HepG2 (cell line): ENCODE results near the gene ARRDC3. TPM values are rescaled to one million over a fixed set of nuclear protein-coding genes. Genes with fewer than 3 reads are reported as not detected.
A peak's percentile ranks its signal among the peaks of the same experiment; 100 is the strongest.

Source experiments
- MAFF ChIP-seq: IDR thresholded peaks from 2 replicates; pipeline ENCODE4 v1.6.1; 2011; ENCODE audit warnings: low read depth, low read length, improper control_type of control experiment
- RAD21 ChIP-seq: fragments of 450-650 bp; formaldehyde crosslinking; IDR thresholded peaks from 2 replicates; pipeline ENCODE4 v1.5.0; 2020; ENCODE audit warnings: mild to moderate bottlenecking
- SMARCC2 ChIP-seq: fragments of 450-650 bp; IDR thresholded peaks from 2 replicates; pipeline ENCODE4 v1.6.1; 2017; ENCODE audit warnings: antibody characterized with exemption, mild to moderate bottlenecking
- polyA plus RNA-seq, 8 experiments: library from polyadenylated mRNA; depleted of rRNA in 3 of 8; stranded (reverse) in 7 of 8; unstranded in 1 of 8; fragments of >200 nt; fragmentation: Illumina TruSeq in 4 of 8; extraction: Trizol in 4 of 8; gene quantifications; 2 replicates each; pipeline versions ENCODE4 v1.2.1 to v1.2.3, GENCODE V29; 2011 to 2016; ENCODE audit warnings: low read depth in 4 of 8, missing spikeins in 1 of 8, mixed read lengths in 1 of 8; ENCODE audit not compliant: insufficient read depth in 1 of 8
- total RNA-seq, 5 experiments: library from RNA; depleted of rRNA; stranded (reverse); fragments of >200 nt; fragmentation: Illumina TruSeq; extraction: Trizol; gene quantifications; 2 replicates each; pipeline ENCODE4 v1.2.3, GENCODE V29; 2016; ENCODE audit warnings: low read depth in 1 of 5
- TF ChIP-seq, protein P1 (sequence below): IDR thresholded peaks from 2 replicates; pipeline ENCODE4 v1.6.1; 2016; ENCODE audit warnings: low read depth, missing genetic modification reagents, missing compliant biosample characterization
- TF ChIP-seq, protein P2 (sequence below): sonication (generic); formaldehyde crosslinking; IDR thresholded peaks from 2 replicates; pipeline ENCODE4 v1.8.0; 2022; ENCODE audit warnings: missing genetic modification reagents, mild to moderate bottlenecking, inconsistent platforms, borderline replicate concordance
- TF ChIP-seq, protein P3 (sequence below): sonication (generic); formaldehyde crosslinking; IDR thresholded peaks from 2 replicates; pipeline ENCODE4 v1.4.0; 2020; ENCODE audit warnings: mild to moderate bottlenecking, missing genetic modification reagents, borderline replicate concordance
- TF ChIP-seq, protein P4 (sequence below): sonication (generic); formaldehyde crosslinking; IDR thresholded peaks from one replicate; pipeline ENCODE4 v1.5.1; 2020; ENCODE audit warnings: mild to moderate bottlenecking, missing genetic modification reagents; ENCODE audit errors: not compliant biosample characterization

The ARRDC3 gene
- total and polyA plus RNA-seq, 2 of the 13 experiments (the other 11 are each of a cell fraction or from before 2014, with no cell fraction given) = 3.4 to 24.4 TPM

DNA sequence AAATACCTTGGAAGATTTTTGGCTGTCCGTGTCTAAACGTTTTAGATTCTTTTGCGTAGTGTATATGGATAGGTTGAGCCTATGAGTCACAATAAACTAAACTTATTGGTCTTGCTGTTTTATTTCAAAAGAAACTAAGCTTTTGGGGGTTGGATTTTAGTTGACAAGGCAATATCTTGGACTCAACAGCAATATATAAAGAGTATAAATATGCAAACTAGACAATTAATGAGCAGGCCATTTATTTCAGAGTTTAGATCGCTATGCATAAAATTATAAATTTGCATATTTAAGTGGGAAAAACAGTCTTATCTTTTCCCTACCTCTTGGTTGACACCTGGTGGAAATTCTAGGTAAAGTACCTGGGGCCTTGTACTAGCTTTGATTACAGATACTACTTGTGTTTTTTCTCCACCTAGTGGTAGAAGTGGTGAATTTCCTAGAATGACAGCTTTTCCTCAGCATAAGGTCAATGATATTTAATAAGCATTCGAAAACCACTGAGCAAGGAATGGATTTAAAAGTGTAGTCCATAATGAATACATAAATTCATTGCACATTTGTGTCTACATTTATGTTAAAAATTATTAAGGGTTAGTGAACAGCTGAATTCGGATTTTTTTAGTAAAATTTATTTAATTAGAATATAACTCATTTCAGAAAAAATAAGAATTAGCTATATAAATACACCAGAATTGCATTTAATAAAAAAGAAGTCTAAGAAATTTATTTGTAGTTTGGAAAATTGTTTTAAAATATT, 1.7 kb upstream of the ARRDC3 start (continued):
- TF ChIP-seq, protein P1, sequence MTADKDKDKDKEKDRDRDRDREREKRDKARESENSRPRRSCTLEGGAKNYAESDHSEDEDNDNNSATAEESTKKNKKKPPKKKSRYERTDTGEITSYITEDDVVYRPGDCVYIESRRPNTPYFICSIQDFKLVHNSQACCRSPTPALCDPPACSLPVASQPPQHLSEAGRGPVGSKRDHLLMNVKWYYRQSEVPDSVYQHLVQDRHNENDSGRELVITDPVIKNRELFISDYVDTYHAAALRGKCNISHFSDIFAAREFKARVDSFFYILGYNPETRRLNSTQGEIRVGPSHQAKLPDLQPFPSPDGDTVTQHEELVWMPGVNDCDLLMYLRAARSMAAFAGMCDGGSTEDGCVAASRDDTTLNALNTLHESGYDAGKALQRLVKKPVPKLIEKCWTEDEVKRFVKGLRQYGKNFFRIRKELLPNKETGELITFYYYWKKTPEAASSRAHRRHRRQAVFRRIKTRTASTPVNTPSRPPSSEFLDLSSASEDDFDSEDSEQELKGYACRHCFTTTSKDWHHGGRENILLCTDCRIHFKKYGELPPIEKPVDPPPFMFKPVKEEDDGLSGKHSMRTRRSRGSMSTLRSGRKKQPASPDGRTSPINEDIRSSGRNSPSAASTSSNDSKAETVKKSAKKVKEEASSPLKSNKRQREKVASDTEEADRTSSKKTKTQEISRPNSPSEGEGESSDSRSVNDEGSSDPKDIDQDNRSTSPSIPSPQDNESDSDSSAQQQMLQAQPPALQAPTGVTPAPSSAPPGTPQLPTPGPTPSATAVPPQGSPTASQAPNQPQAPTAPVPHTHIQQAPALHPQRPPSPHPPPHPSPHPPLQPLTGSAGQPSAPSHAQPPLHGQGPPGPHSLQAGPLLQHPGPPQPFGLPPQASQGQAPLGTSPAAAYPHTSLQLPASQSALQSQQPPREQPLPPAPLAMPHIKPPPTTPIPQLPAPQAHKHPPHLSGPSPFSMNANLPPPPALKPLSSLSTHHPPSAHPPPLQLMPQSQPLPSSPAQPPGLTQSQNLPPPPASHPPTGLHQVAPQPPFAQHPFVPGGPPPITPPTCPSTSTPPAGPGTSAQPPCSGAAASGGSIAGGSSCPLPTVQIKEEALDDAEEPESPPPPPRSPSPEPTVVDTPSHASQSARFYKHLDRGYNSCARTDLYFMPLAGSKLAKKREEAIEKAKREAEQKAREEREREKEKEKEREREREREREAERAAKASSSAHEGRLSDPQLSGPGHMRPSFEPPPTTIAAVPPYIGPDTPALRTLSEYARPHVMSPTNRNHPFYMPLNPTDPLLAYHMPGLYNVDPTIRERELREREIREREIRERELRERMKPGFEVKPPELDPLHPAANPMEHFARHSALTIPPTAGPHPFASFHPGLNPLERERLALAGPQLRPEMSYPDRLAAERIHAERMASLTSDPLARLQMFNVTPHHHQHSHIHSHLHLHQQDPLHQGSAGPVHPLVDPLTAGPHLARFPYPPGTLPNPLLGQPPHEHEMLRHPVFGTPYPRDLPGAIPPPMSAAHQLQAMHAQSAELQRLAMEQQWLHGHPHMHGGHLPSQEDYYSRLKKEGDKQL (CRISPR knock-in tag) = no peak
- peak; percentile 89 for TF ChIP-seq MAFF
- TF ChIP-seq RAD21 (CRISPR knock-in tag) = peak; percentile 90
- no peak for TF ChIP-seq SMARCC2
- TF ChIP-seq, protein P2, sequence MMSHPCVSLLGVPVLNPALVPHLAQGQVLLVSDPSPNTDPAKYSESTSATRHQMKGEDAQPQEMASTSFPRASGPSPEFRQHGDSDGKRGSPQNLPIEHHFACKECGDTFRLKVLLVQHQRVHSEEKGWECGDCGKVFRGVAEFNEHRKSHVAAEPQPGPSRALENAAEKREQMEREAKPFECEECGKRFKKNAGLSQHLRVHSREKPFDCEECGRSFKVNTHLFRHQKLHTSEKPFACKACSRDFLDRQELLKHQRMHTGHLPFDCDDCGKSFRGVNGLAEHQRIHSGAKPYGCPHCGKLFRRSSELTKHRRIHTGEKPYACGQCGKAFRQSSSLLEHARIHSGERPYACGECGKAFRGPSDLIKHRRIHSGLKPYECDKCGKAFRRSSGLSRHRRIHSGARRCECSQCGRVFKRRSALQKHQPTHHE (CRISPR knock-in tag) = no peak
- TF ChIP-seq, protein P3, sequence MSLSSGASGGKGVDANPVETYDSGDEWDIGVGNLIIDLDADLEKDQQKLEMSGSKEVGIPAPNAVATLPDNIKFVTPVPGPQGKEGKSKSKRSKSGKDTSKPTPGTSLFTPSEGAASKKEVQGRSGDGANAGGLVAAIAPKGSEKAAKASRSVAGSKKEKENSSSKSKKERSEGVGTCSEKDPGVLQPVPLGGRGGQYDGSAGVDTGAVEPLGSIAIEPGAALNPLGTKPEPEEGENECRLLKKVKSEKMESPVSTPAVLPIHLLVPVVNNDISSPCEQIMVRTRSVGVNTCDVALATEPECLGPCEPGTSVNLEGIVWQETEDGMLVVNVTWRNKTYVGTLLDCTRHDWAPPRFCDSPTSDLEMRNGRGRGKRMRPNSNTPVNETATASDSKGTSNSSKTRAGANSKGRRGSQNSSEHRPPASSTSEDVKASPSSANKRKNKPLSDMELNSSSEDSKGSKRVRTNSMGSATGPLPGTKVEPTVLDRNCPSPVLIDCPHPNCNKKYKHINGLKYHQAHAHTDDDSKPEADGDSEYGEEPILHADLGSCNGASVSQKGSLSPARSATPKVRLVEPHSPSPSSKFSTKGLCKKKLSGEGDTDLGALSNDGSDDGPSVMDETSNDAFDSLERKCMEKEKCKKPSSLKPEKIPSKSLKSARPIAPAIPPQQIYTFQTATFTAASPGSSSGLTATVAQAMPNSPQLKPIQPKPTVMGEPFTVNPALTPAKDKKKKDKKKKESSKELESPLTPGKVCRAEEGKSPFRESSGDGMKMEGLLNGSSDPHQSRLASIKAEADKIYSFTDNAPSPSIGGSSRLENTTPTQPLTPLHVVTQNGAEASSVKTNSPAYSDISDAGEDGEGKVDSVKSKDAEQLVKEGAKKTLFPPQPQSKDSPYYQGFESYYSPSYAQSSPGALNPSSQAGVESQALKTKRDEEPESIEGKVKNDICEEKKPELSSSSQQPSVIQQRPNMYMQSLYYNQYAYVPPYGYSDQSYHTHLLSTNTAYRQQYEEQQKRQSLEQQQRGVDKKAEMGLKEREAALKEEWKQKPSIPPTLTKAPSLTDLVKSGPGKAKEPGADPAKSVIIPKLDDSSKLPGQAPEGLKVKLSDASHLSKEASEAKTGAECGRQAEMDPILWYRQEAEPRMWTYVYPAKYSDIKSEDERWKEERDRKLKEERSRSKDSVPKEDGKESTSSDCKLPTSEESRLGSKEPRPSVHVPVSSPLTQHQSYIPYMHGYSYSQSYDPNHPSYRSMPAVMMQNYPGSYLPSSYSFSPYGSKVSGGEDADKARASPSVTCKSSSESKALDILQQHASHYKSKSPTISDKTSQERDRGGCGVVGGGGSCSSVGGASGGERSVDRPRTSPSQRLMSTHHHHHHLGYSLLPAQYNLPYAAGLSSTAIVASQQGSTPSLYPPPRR (CRISPR knock-in tag) = no peak
- TF ChIP-seq, protein P4, sequence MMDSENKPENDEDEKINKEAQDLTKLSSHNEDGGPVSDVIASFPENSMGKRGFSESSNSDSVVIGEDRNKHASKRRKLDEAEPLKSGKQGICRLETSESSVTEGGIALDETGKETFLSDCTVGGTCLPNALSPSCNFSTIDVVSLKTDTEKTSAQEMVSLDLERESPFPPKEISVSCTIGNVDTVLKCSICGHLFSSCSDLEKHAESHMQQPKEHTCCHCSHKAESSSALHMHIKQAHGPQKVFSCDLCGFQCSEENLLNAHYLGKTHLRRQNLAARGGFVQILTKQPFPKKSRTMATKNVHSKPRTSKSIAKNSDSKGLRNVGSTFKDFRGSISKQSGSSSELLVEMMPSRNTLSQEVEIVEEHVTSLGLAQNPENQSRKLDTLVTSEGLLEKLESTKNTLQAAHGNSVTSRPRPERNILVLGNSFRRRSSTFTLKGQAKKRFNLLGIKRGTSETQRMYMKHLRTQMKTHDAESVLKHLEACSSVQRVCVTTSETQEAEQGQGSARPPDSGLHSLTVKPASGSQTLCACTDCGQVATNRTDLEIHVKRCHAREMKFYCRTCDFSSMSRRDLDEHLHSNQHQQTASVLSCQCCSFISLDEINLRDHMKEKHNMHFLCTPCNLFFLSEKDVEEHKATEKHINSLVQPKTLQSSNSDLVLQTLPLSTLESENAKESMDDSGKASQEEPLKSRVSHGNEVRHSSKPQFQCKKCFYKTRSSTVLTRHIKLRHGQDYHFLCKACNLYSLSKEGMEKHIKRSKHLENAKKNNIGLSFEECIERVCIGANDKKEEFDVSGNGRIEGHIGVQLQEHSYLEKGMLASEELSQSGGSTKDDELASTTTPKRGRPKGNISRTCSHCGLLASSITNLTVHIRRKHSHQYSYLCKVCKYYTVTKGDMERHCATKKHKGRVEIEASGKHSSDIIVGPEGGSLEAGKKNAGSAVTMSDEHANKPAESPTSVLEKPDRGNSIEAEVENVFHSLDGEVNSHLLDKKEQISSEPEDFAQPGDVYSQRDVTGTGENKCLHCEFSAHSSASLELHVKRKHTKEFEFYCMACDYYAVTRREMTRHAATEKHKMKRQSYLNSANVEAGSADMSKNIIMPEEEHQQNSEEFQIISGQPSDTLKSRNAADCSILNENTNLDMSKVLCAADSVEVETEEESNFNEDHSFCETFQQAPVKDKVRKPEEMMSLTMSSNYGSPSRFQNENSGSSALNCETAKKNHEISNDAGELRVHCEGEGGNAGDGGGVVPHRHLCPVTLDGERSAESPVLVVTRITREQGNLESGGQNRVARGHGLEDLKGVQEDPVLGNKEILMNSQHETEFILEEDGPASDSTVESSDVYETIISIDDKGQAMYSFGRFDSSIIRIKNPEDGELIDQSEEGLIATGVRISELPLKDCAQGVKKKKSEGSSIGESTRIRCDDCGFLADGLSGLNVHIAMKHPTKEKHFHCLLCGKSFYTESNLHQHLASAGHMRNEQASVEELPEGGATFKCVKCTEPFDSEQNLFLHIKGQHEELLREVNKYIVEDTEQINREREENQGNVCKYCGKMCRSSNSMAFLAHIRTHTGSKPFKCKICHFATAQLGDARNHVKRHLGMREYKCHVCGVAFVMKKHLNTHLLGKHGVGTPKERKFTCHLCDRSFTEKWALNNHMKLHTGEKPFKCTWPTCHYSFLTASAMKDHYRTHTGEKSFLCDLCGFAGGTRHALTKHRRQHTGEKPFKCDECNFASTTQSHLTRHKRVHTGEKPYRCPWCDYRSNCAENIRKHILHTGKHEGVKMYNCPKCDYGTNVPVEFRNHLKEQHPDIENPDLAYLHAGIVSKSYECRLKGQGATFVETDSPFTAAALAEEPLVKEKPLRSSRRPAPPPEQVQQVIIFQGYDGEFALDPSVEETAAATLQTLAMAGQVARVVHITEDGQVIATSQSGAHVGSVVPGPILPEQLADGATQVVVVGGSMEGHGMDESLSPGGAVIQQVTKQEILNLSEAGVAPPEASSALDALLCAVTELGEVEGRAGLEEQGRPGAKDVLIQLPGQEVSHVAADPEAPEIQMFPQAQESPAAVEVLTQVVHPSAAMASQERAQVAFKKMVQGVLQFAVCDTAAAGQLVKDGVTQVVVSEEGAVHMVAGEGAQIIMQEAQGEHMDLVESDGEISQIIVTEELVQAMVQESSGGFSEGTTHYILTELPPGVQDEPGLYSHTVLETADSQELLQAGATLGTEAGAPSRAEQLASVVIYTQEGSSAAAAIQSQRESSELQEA (CRISPR knock-in tag) = no peak
